DND-41 (cell line): Measurements from ENCODE around the gene PRKCE.

Experiments
- EZH2 ChIP-seq: IDR thresholded peaks from 3 replicates; pipeline ENCODE4 v1.6.1; 2012; ENCODE audit warnings: borderline replicate concordance, low read depth, mild to moderate bottlenecking, moderate library complexity, low read length, inconsistent platforms; ENCODE audit not compliant: severe bottlenecking
- TF ChIP-seq, protein P1 (sequence below): IDR thresholded peaks from 2 replicates; pipeline ENCODE4 v1.5.1; 2012; ENCODE audit warnings: borderline replicate concordance, low read length, moderate library complexity, mild to moderate bottlenecking; ENCODE audit not compliant: poor library complexity, severe bottlenecking; ENCODE audit errors: extremely low read depth

DNA sequence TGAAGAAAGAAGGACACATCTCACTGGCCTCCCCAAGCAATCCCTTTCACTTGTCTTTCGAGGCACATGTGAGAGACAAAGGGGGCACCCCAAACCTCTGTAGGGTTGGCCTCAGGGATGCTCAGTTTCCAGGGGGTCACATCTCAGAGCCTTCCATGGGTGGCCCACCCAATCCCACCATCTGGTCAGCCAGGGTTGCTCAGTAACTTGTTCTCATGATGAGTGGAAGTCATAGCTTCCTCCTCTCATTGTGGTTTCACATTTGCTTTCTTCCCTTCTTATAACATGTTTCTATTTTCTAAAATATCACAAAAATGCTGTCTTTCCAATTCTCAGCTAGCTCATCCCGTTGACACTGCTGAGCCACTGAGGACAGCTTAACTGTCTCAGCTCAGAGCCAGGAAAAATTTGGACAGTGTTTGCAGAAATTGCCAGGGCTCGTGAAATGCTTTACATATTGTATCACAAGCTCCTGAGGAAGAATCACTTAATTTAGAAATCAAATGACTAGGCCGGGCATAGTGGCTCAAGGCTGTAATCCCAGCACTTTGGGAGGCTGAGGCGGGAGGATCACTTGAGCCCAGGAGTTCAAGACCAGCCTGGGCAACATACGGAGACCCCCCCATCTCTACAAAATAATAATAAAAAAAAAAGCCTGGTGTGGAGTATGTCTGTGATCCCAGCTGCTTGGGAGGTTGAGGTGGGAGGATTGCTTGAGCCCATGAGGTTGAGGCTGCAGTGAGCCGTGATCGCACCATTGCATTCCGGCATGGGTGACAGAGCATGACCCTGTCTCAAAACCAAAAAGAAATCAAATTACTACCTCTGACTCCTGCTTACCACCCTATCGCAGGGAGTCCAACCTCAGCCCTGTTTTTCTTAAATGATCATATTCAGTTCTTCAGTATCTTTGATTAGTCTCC lies 129.3 kb downstream of the PRKCE start:
- TF ChIP-seq, protein P1, sequence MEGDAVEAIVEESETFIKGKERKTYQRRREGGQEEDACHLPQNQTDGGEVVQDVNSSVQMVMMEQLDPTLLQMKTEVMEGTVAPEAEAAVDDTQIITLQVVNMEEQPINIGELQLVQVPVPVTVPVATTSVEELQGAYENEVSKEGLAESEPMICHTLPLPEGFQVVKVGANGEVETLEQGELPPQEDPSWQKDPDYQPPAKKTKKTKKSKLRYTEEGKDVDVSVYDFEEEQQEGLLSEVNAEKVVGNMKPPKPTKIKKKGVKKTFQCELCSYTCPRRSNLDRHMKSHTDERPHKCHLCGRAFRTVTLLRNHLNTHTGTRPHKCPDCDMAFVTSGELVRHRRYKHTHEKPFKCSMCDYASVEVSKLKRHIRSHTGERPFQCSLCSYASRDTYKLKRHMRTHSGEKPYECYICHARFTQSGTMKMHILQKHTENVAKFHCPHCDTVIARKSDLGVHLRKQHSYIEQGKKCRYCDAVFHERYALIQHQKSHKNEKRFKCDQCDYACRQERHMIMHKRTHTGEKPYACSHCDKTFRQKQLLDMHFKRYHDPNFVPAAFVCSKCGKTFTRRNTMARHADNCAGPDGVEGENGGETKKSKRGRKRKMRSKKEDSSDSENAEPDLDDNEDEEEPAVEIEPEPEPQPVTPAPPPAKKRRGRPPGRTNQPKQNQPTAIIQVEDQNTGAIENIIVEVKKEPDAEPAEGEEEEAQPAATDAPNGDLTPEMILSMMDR: no peak
- TF ChIP-seq EZH2: no peak
